Measurements from ENCODE around the gene MOK.
A peak's percentile ranks its signal among the peaks of the same experiment; 100 is the strongest.
"Not testable (repeated sequence)": the region's sequence is repeated elsewhere in the genome, so short reads cannot be mapped to it uniquely, and the experiment has no call there.

The MOK gene

DNA sequence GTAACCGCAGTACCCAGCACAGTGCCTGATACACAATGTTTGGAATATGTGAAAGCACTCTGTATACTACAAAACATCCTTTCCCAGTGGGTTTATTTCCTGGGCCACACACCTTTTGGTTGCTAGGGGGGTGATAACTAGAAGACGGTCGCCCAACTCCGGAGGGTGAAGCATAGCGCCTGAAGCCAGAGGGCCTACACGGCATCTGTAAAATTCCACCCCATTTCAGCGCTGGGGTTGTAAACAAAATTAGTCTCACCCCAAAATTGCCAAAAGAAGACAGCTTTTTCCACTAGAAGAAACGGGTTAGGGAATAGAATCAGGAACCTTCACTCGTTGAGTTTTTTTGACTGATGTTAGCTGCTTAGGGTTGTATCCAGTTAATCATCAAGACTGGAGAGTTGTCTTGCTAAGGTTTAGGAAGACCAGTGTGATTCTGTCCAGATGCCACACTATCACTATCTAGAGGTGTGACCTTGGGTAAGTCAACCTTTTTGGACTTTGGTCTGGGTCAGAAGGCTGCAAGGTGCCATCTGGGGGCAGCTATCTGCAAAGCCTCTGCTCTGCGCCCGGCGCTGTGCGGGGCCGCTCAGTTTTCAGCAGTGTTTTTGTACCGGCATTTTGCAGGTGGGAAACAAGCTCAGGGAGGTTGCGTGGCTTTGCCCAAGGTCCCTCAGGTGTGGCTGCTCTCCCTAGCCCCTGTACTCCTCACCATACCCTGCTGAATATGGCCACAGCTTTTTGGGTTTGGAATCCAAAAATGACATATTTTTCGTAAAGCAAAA is 15.9 kb upstream of the MOK start:
- DNase-seq = no peak

- peak; percentile 14 for DNase-seq
These were observed 15.2 kb upstream of the MOK start for GRCh38 chr14:102320033-102320660.

- peak; percentile 89 for DNase-seq
These were observed 14.5 kb upstream of the MOK start, which contains the start of gene ZNF839 for GRCh38 chr14:102319351-102320032. Gene ZNF839, plus strand, starts transcription at chr14:102319746. Its CDS starts 20 bp downstream, at chr14:102319766.

GRCh38 chr14:102318781-102319276 is 13.9 kb upstream of the MOK start:
- DNase-seq = no peak

- peak; percentile 37 for DNase-seq
These were observed 12.7 kb upstream of the MOK start for GRCh38 chr14:102317564-102318248.

GRCh38 chr14:102316743-102317563 is 12.0 kb upstream of the MOK start:
- DNase-seq = peak; percentile 88

GRCh38 chr14:102316338-102316742 is 11.4 kb upstream of the MOK start:
- DNase-seq = peak; percentile 70

DNA sequence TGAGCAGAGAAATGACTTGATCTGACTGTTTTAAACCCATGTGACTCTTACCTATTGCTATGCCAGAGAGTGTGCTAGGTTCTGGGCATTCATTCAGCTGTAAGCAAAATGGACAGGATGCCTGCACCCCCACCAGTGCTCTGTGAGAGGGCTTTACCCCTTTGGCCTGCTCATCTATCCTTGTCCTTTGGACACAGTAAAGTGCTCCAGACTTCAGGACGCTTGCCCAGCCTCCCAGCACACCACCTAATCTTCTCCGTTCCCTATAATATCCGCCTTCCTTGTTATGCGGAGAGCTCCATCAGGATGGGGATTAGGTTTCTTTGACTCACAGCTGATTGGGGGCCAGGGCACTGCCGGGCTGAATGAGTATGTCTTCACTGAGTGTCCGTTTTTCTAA is 10.2 kb upstream of the MOK start:
- DNase-seq = no peak

GRCh38 chr14:102314242-102315011 is 9.5 kb upstream of the MOK start:
- DNase-seq = peak; percentile 75

DNA sequence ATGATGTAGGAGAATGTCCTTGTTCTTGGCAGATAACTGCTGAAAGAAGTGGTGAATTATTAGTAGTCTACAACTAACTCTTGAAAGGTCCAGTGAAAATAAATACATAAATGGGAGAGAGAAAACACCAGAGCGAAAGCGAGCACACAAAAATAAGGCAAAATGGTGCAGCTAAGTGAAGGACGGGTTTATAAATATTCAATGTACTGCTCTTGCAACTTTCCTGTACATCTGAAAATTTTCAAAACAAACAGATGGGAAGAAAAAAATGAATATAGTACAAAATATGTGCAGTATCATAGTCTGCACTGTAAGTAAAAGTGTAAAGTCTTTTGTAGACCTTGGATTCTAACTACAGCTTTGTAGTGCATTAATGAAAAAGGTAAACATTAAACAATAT is 1.3 kb downstream of the MOK start:
- no peak for DNase-seq

DNA sequence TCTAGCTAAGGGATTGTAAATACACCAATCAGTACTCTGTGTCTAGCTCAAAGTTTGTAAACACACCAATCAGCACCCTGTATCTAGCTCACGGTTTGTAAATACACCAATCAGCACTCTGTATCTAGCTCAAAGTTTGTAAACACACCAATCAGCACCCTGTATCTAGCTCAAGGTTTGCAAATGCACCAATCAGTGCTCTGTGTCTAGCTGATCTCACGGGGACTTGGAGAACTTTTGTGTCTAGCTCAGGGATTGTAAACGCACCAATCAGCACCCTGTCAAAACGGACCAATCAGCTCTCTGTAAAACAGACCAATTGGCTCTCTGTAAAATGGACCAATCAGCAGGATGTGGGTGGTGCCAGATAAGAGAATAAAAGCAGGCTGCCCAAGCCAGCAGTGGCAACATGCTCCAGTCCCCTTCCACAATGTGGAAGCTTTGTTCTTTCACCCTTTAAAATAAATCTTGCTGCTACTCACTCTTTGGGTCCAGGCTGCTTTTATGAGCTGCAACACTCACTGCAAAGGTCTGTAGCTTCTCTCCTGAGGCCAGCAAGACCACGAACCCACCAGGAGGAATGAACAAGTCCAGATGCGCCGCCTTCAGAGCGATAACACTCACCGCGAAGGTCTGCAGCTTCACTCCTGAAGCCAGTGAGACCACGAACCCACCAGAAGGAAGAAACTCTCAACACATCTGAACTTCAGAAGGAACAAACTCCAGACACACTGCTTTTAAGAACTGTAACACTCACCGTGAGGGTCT is 6.5 kb downstream of the MOK start:
- not testable (repeated sequence) for DNase-seq

- DNase-seq = no peak
These were observed 7.4 kb downstream of the MOK start for GRCh38 chr14:102297436-102298170.

GRCh38 chr14:102295270-102295669 is 9.7 kb downstream of the MOK start:
- DNase-seq = no peak

- DNase-seq = no peak
These were observed 11.2 kb downstream of the MOK start for GRCh38 chr14:102293781-102294180.

GRCh38 chr14:102292441-102292840 is 12.5 kb downstream of the MOK start:
- DNase-seq = no peak

DNA sequence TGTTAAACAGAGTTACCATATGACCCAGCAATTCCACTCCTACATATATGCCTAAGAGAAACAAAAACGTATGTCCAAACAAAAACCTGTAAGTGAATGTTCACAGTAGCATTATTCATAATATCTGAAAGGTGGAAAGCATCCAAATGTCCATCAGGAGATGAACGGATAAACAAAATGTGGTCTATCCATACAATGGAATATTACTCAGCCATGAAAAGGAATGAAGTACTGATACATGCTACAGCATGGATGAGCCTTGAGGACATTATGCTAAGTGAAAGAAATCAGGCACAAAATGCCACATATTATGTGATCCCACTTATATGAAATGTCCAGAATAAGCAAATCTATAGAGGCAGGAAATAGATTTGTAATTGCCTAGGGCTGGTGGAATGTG is 16.8 kb downstream of the MOK start:
- no peak for DNase-seq

DNA sequence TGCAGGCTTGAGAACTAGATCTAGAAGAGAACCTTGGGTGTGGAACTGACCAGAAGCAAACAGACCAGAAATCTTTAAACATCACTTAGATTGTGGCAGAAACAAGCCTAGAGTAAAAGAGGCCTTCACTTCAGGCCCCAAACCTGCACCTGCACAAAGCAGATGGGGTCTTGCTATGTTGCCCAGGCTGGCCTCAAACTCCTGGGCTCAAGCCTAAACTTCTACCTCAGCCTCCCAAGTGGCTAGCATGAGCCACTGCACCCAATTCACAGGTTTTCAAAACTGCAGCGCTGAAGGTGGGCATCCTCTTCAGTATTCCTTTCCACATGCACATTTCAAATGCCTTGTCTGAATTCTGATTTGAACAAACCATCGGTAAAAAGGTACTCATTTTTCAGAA is 19.9 kb downstream of the MOK start:
- DNase-seq = no peak

- DNase-seq = no peak
These were observed 21.3 kb downstream of the MOK start for GRCh38 chr14:102283631-102284129.

DNA sequence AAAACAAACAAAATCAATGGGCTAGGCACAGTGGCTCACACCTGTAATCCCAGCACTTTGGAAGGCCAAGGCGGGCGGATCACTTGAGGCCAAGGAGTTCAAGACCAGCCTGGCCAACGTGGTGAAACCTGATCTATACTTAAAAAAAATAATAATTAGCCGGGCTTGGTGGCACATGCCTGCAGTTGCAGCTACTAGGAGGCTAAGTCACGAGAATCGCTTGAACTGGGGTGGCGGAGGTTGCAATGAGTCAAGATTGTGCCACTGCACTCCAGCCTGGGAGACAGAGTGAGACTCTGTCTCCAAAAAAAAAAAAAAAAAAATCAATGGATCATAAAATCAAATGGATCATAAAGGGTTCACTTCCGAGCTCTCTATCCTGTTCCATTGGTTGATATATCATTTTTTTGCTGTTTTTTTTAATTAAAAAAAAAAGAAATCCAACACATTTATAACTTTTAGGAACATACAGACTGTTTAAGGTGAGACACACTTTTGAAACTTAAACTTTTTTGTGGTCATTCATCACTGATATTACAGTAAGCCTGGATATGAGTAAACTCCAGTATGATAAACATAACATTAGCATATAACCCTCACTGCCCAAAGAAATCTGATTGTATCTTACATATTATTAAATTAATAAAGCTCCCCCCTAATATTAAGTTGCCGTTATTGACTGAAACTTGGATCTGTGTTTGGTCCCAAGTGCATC is 22.1 kb downstream of the MOK start:
- DNase-seq = no peak

Data from NCI-H1105 treated with DMSO at 0.1 percent for 48 hours (cell line).